Measurements from ENCODE around the gene MYCBPAP.

MYCBPAP gene

GRCh38 chr17:50551433-50551815, 43.2 kb downstream of the MYCBPAP start:
- DNase-seq (ENCODE audit: low spot score): no peak
- CTCF ChIA-PET: interaction anchor here (0.5 to 1.6 kb wide), 10 partner anchors 8 to 134 kb away, joined by 3 to 11 read pairs (median 4); no protein-coding TSS in a partner anchor
- H3K27ac ChIP-seq: no peak overlapping the region
- POLR2A ChIA-PET (ENCODE audit: low non-redundant PET): no interaction called here
- TF ChIP-seq CTCF (conservative IDR thresholded peaks at IDR 0.05; ENCODE audit: low read depth): no peak

- no peak for DNase-seq (ENCODE audit: low spot score)
- no peak for TF ChIP-seq CTCF (conservative IDR thresholded peaks at IDR 0.05; ENCODE audit: low read depth)
- ChIA-PET CTCF (interaction anchor here (0.5 to 1.6 kb wide), 2 partner anchors 75 to 133 kb away, joined by 3 to 6 read pairs; no protein-coding TSS in a partner anchor), POLR2A (ENCODE audit: low non-redundant PET) (no interaction called here)
- H3K27ac ChIP-seq: peak overlapping the region; percentile 16; the same call in 1 of the 2 replicates
Observed at GRCh38 chr17:50551884-50552283, 43.6 kb downstream of the MYCBPAP start.

- no peak for TF ChIP-seq CTCF (conservative IDR thresholded peaks at IDR 0.05; ENCODE audit: low read depth)
- no peak overlapping the region for H3K27ac ChIP-seq
- POLR2A ChIA-PET (ENCODE audit: low non-redundant PET): no interaction called here
- CTCF ChIA-PET: no interaction called here
- no peak for DNase-seq (ENCODE audit: low spot score)
Observed at GRCh38 chr17:50554201-50554600, 46.0 kb downstream of the MYCBPAP start.

- TF ChIP-seq CTCF (conservative IDR thresholded peaks at IDR 0.05; ENCODE audit: low read depth): no peak
- ChIA-PET POLR2A (ENCODE audit: low non-redundant PET) (no interaction called here), CTCF (interaction anchor here (0.5 to 1.0 kb wide), 2 partner anchors 62 to 136 kb away, joined by 3 read pairs; no protein-coding TSS in a partner anchor)
- H3K27ac ChIP-seq: peak overlapping the region; percentile 8; the same call in 1 of the 2 replicates
- DNase-seq (ENCODE audit: low spot score): no peak
Observed at GRCh38 chr17:50556803-50557202, 48.6 kb downstream of the MYCBPAP start.

GRCh38 chr17:50557630-50558029, 49.4 kb downstream of the MYCBPAP start:
- POLR2A ChIA-PET (ENCODE audit: low non-redundant PET): no interaction called here
- CTCF ChIA-PET: interaction anchor here (1.4 kb wide), 1 partner anchor 69 kb away, joined by 3 read pairs; no protein-coding TSS in a partner anchor
- no peak for TF ChIP-seq CTCF (conservative IDR thresholded peaks at IDR 0.05; ENCODE audit: low read depth)
- no peak for DNase-seq (ENCODE audit: low spot score)
- H3K27ac ChIP-seq: no peak overlapping the region

GRCh38 chr17:50558091-50558490, 49.9 kb downstream of the MYCBPAP start:
- no peak for DNase-seq (ENCODE audit: low spot score)
- CTCF ChIA-PET: interaction anchor here (1.4 kb wide), 1 partner anchor 68 kb away, joined by 3 read pairs; no protein-coding TSS in a partner anchor
- H3K27ac ChIP-seq: no peak overlapping the region
- no peak for TF ChIP-seq CTCF (conservative IDR thresholded peaks at IDR 0.05; ENCODE audit: low read depth)
- POLR2A ChIA-PET (ENCODE audit: low non-redundant PET): no interaction called here
